ENCODE data around the gene CENPE.

The CENPE gene

DNA sequence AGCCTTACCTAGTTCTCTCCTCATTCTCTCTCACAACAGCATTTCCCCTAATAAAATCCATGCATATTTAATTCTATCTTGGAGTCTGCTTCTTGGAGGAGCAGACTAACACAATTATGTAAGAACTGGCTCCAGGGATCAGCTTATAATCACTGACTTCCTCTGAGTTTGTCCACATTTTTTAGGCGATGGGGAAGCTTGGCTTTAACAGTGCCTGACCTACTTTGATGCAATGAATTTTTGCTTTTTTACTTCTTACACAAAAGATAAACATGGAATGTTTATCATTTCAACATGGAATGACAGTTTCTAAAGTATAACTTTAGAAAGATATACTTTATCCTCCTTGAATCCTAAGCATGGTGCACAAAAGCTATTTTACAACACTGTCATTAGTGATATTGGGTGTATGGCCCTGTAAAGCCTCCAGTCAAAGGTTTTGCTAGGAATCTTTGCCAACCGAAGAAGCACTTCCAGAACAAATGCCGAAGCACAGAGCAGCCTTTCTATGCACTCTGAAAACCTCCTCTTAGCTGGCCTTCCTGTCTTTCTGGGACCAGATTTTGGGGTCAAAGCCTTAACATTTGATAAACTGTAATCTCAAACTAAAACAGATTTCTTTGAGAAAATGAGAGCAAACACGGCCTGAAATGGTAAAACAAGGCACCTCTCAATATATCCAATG, 99.2 kb downstream of the CENPE start:
- H3K36me3 Mint-ChIP-seq, result peaks cover 2% of the 10 kb centered on the region
- H3K27ac Mint-ChIP-seq, result no peak overlapping the region
- peak overlapping the region; percentile 94 for H3K4me3 Mint-ChIP-seq
- H3K4me1 Mint-ChIP-seq, result peaks cover 43% of the 10 kb centered on the region
- H3K27me3 Mint-ChIP-seq, result no peaks in the 10 kb centered on the region
- no peaks in the 10 kb centered on the region for H3K9me3 Mint-ChIP-seq

DNA sequence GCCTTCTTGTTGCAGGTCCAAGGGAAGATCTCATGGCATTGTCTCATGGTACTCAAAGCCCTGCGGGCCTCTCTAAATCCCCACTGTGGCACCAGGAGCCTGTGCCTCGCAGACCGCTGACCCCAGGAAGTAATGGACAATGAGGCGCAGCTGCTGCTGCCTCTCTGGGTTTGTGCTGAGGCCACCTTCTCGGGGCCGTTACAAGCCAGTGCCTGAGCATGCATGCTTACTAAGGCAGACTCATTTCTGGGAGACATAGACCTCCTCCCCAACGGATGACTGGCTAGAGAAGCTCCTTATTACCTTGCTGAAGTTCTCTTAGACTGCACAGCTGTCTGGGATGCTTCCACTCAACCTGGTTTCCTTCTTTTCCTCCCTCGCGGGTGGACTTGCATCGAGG, 99.8 kb downstream of the CENPE start:
- no peaks in the 10 kb centered on the region for H3K27me3 Mint-ChIP-seq
- H3K4me3 Mint-ChIP-seq, result peak overlapping the region; percentile 94
- H3K36me3 Mint-ChIP-seq, result peaks cover 2% of the 10 kb centered on the region
- H3K9me3 Mint-ChIP-seq, result no peaks in the 10 kb centered on the region
- H3K27ac Mint-ChIP-seq, result no peak overlapping the region
- H3K4me1 Mint-ChIP-seq, result peaks cover 43% of the 10 kb centered on the region

DNA sequence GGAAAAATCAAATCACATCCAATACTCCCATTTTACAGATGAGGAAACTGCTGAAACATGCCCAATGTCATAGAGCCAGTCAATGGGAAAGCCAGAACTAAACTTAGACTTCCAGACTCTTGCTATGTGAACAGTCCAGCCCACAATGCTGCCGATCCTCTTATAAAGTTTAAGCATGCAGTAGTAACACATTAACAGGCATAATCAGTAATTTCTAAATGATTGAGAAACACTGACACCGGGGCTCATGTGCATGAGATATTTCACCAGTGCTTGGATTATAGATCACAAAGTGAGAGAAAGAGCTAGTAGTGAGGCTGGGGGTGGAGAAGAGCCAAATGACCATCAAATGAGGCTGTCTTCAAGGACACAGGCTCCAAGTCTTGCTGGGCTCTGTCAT, 101.0 kb downstream of the CENPE start:
- Mint-ChIP-seq H3K4me3 (no peak overlapping the region), H3K36me3 (peaks cover 2% of the 10 kb centered on the region), H3K27ac (no peak overlapping the region), H3K9me3 (no peaks in the 10 kb centered on the region), H3K27me3 (no peaks in the 10 kb centered on the region), H3K4me1 (peaks cover 53% of the 10 kb centered on the region)

DNA sequence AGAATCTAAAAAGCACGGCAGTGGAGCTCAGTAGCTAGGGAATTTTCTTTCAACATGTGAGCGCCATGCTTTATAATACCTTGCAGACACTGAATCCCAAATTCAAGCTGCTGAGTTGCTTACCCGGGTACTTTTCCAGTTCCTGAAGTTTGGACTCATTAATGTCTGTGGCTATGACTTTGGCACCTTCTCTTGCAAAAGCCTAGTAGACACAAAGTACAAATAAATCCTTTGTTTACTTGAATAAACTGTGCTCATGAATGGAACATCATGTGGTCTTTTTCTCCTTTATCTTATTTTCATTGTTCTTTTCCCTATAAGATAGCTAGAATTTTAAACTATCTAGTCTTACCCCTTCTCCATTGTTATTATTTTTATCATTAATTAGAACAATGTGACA, 103.1 kb downstream of the CENPE start:
- no peaks in the 10 kb centered on the region for H3K9me3 Mint-ChIP-seq
- H3K4me3 Mint-ChIP-seq, result no peak overlapping the region
- H3K27me3 Mint-ChIP-seq, result no peaks in the 10 kb centered on the region
- peaks cover 6% of the 10 kb centered on the region for H3K36me3 Mint-ChIP-seq
- H3K4me1 Mint-ChIP-seq, result peaks cover 61% of the 10 kb centered on the region
- H3K27ac Mint-ChIP-seq, result no peak overlapping the region

DNA sequence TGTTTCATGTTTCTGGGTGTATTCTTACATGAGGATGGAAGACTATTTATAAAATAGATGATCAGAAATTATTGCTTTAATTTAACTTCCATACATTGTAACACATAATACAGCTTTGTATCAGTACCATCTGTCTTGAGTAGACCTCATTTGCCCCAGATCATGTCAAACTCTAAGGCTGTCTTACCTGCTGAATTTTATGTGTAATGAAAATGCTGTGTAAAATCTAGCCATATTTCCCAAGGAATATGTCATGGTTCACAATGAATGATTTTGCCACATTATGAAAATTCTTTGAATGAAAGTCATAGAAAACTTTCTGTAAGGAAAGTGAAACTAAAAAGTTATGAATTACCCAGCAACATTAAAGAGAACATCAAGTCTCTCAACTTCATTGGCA, 105.9 kb downstream of the CENPE start:
- Mint-ChIP-seq H3K4me3 (no peak overlapping the region), H3K27ac (no peak overlapping the region), H3K9me3 (no peaks in the 10 kb centered on the region), H3K27me3 (no peaks in the 10 kb centered on the region), H3K36me3 (peaks cover 14% of the 10 kb centered on the region), H3K4me1 (peaks cover 35% of the 10 kb centered on the region)

DNA sequence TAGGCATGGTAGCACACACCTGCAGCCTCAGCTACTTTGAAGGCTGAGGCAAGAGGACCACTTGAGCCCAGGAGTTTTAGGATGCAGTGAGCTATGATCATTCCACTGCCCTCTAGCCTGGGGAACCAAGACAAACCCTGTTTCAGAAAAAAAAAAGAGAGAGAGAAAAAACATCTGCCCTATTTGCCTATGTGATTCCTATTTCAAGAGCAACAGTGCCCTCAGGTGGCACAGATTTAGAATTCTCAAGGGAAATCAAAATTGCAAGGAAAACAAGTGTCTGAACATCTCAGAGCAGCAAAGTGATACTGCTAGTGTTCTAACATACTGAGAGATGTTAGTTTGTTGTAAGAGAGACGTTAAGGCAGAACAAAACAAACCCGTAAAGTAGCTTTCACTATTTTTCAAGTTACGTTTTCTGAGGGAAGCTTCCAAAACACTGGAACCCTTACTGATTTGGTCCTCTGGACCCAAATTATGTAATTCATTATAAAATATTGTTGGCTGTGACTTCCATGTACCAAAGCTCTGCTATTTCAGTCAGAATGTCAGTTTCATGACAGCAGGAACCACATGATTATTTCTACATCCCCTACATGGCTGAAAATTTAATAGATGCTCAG, 106.4 kb downstream of the CENPE start:
- no peak overlapping the region for H3K27ac Mint-ChIP-seq
- no peaks in the 10 kb centered on the region for H3K9me3 Mint-ChIP-seq
- peak overlapping the region; percentile 30 for H3K4me3 Mint-ChIP-seq
- H3K27me3 Mint-ChIP-seq, result no peaks in the 10 kb centered on the region
- peaks cover 18% of the 10 kb centered on the region for H3K36me3 Mint-ChIP-seq
- H3K4me1 Mint-ChIP-seq, result peaks cover 30% of the 10 kb centered on the region

DNA sequence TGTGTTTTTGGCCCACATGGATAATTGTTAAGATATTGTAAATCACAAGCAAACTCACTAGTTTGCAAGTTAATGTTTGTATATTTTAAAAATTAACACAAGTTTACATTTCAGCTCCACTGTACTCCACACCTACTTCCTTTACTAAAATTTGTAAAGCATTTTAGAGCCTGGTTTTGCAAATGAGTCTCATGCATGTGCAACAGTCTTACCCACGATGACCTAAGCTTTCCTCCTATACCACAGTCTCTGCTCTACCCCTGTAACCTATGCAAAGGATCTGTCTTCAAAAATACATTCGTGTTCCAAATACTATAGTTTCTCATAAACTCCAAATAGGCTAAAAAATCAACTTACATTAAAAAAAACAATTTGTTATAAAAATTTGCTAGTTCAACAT, 108.7 kb downstream of the CENPE start:
- no peaks in the 10 kb centered on the region for H3K27me3 Mint-ChIP-seq
- H3K36me3 Mint-ChIP-seq, result peaks cover 22% of the 10 kb centered on the region
- no peaks in the 10 kb centered on the region for H3K9me3 Mint-ChIP-seq
- H3K27ac Mint-ChIP-seq, result no peak overlapping the region
- no peak overlapping the region for H3K4me3 Mint-ChIP-seq
- H3K4me1 Mint-ChIP-seq, result peaks cover 18% of the 10 kb centered on the region

DNA sequence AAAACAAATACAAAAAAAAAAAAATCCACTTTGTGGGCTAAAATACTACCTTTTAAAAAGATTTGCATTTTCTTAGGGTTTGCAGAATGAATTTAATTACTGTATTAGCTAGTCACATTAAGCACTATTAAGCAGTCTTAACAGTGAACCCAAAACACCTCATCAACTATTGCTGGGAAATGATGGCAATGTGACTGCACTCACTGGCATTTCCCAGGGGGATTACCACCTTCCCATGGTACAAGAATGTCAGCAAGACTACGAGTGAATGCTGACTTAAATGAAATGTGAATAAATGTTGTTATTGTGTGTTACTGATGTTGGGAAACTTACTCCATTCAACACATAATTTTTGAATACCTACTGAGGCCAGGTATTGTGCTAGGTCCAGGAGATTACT, 111.6 kb downstream of the CENPE start:
- H3K9me3 Mint-ChIP-seq, result no peaks in the 10 kb centered on the region
- H3K27me3 Mint-ChIP-seq, result no peaks in the 10 kb centered on the region
- peaks cover 2% of the 10 kb centered on the region for H3K4me1 Mint-ChIP-seq
- peaks cover 22% of the 10 kb centered on the region for H3K36me3 Mint-ChIP-seq
- H3K4me3 Mint-ChIP-seq, result no peak overlapping the region
- H3K27ac Mint-ChIP-seq, result no peak overlapping the region

DNA sequence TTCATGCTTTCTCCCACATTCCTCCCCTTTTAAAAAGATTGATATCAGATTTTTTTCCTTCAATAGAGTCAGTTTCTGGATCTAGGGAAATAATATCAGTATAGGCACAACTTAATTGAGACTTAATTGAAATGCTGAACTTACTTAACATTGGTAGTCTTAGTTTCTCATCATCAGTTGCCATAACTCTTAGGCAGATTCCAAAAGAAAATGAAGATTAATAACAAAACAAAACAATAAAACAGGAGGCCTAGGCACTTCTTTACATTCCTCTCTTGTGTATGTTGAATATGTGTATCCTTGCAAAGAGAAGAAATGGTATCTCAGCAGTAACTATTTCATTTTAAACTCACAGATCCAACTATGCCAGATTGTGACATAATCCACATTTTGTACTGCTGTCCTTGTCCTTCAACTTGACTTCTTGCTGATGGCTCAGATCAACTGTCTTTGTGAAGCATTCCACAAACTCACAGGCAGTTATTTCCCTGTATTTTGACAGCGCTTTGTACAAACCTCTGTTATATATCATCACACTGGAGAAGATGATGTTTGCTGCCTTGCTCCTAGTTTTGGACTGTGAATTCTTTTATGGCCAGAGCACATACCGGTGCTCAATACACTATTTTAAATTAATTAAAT, 112.5 kb downstream of the CENPE start:
- Mint-ChIP-seq H3K36me3 (peaks cover 23% of the 10 kb centered on the region), H3K9me3 (no peaks in the 10 kb centered on the region), H3K4me1 (no peaks in the 10 kb centered on the region), H3K27me3 (no peaks in the 10 kb centered on the region), H3K4me3 (no peak overlapping the region), H3K27ac (no peak overlapping the region)

DNA sequence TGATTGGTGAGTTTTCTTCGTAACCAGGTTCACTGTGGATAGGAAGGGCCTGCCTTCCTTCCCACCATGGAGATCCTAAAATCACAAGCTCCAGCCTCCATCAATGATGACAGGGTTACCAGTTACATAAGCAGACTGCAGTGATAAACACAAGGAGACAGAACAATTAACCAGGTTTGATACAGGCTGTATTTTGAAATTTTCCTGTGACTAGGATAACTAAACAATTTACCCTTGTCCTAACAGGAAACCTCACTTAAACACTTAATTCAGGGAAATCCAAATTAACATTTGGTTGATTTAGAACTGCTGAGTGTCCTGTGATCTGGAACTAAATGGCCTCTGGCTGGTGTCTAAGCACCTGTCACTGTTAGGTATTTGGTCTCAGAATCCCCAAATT, 118.5 kb downstream of the CENPE start:
- H3K4me1 Mint-ChIP-seq, result peaks cover 25% of the 10 kb centered on the region
- H3K4me3 Mint-ChIP-seq, result no peak overlapping the region
- H3K9me3 Mint-ChIP-seq, result no peaks in the 10 kb centered on the region
- peak overlapping the region; percentile 74 for H3K27ac Mint-ChIP-seq
- no peaks in the 10 kb centered on the region for H3K27me3 Mint-ChIP-seq
- H3K36me3 Mint-ChIP-seq, result peaks cover 8% of the 10 kb centered on the region

DNA sequence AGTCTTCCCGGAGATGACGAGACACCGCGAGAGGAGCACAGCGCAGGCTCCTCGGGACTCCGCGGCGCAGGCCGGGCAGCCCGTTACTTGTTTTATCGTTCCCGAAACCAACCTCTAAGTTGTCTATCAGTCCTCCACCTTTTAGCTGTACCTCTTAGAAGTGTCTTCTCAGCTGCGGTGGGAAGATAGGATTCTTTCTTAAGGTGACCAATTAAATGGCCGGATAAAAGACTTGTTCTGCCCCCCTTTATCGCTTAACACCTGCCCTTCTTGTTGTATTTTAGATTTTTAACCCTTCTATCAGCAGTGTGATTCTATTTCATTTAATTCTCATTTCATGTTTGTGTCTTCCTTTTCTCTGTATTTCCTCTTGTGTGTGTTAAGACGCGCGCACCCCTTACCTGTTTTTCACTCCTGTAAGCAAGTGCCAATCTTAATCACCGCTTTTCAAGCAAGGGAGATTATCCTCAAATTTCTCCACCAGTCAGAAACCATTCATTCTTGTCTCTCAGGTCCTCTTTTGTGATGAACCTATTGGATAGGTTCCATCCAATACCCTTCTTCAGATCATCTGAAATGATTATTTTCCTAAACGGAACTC, 121.3 kb downstream of the CENPE start, which contains the start of gene SLC9B2:
Gene SLC9B2, minus strand, starts transcription at position 15 of the 601 bp plus-strand sequence. CDS start 9,211 bp downstream, outside the sequence.
- Mint-ChIP-seq H3K4me1 (peaks cover 49% of the 10 kb centered on the region), H3K4me3 (peak within 1 kb of the TSS; percentile 96)

DNA sequence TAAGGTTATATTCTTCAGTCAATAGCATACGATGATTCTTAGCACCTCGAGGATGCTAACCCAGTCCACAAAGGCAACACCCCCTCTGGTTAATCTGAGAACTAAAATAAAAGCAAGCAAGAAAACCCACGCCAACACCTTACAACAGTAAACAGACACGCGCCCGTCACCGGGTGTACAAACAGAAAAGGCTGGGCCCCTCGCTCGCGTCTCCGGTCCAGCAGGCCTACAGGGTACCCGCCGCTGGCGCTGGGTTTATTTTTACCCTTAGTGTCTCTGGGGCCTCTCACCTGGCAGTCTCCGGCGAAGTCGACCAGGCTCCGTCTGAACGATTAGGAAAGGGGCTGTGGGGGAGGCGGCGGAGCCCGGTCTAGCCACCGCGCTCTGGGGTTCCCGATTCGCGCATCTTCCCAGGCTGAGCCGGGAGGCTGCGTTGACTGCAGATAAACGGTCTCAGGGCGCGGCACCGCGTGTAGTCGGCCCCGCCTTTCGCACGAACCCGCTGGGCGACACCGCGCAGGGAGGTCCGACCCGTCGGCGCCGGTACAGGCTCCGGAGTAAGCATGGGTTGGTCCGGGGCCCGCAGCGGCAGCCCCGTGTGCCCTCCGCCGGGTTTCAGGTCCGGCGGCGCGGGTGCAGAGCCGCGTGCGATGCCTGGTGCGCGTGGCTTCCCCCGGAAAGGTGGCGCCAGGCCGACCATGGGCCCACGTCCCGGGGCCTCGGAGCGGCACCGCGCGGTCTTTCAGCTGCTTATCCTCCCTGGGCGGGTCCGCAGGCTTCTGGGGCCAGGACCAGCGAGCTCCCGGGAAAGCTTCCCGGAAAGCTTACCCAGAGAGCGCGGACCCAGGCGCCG, 122.0 kb downstream of the CENPE start:
- Mint-ChIP-seq H3K27me3 (no peaks in the 10 kb centered on the region), H3K36me3 (peaks cover 7% of the 10 kb centered on the region), H3K4me1 (peaks cover 49% of the 10 kb centered on the region), H3K9me3 (no peaks in the 10 kb centered on the region), H3K4me3 (peak overlapping the region; percentile 96), H3K27ac (peak overlapping the region; percentile 100)

More for the DNA sequence above, 121.3 kb downstream of the CENPE start, which contains the start of gene SLC9B2:
- no peaks in the 10 kb centered on the region for H3K9me3 Mint-ChIP-seq
- peaks cover 11% of the 10 kb centered on the region for H3K36me3 Mint-ChIP-seq
- peak within 1 kb of the TSS; percentile 100 for H3K27ac Mint-ChIP-seq
- H3K27me3 Mint-ChIP-seq, result no peaks in the 10 kb centered on the region

DNA sequence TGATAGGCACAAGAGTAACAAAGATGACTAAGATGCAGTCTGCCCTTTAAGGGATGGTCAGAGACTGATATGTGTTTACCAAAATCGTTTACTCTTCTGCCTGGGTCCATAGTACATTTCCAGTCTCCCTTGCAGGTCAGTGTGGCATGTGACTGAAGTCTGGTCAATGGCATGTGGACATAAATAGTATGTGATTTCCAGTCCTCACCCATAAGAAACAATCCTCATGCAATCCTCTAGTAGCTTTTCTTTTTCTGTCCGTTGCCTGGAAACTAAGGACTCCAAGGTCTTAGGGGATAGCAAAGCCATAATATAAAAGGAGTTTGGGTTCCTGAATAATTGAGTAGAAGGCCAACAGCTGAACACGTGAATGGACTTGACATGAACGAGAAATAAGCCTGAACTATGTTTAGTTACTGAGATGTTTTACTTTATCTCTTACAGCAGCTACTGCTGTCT, 122.7 kb downstream of the CENPE start:
- H3K4me1 Mint-ChIP-seq, result peaks cover 53% of the 10 kb centered on the region
- peaks cover 9% of the 10 kb centered on the region for H3K36me3 Mint-ChIP-seq
- no peaks in the 10 kb centered on the region for H3K9me3 Mint-ChIP-seq
- H3K27ac Mint-ChIP-seq, result peak overlapping the region; percentile 100
- H3K27me3 Mint-ChIP-seq, result no peaks in the 10 kb centered on the region
- peak overlapping the region; percentile 96 for H3K4me3 Mint-ChIP-seq

DNA sequence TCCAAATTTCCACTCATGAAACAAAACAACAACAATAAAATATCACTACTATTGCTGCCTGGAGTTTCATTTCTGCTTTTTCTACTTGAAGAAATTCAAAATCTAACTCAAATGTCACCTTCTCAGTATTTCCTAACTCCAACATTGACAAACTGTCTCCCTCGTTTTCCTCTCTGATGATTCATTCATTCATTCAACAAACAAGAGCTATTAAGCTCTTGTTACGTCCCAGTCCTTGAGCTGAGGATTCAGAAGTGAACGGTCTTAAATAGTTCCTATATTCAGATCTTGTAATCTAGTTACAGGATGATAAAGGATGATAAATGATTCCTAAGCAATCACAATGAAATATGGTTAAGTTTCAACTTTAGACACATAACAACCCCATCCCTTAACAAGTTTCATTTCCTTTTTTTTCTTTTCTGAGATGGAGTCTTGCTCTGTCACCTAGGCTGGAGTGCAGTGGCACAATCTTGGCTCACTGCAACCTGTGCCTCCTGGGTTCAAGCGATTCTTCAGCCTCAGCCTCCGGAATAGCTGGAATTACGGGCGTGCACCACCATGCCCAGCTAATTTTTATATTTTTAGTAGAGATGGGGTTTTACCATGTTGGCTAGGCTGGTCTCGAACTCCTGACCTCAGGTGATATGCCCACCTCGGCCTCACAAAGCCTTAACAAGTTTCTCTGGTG, 123.3 kb downstream of the CENPE start:
- H3K36me3 Mint-ChIP-seq, result peaks cover 9% of the 10 kb centered on the region
- peak overlapping the region; percentile 96 for H3K4me3 Mint-ChIP-seq
- H3K27me3 Mint-ChIP-seq, result no peaks in the 10 kb centered on the region
- no peaks in the 10 kb centered on the region for H3K9me3 Mint-ChIP-seq
- peak overlapping the region; percentile 100 for H3K27ac Mint-ChIP-seq
- H3K4me1 Mint-ChIP-seq, result peaks cover 53% of the 10 kb centered on the region
